ENCODE measurements around the gene ANGPTL1.

DNA sequence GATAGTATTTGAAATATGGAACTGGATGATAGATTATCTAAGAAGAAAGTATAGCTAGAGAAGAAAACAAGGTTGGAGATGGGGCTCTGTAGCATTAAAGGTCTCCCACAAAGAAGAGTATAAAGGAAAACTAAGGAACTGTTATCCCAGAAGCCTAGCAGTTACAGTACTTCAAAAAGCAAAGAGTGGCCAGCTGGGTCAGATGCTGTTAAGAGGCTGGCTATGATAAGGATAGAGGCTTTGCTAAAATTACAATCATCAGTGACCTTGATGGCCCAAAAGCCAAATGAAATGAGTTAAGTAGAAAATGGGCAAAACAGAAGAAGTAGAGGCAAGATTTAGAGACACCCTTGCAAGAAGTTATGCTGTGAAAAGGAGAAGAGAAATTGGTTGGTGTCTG is 25.1 kb upstream of the ANGPTL1 start:
- TF ChIP-seq EZH2 (IDR thresholded peaks at IDR 0.05; ENCODE audit: insufficient read depth, poor library complexity, severe bottlenecking) (no peak), EZH2phosphoT487 (IDR thresholded peaks at IDR 0.05; ENCODE audit: insufficient read depth, low read depth) (no peak)
